Right lobe of liver (tissue), 6 donors: Measurements from ENCODE around the gene C1orf105. TPM values are rescaled to one million over a fixed set of nuclear protein-coding genes. Genes with fewer than 3 reads are reported as not detected.

Experiments used
- ATAC-seq, 4 donors: fragments of 200-7000 bp; cut with Tn5 transposase; one replicate each; pipeline ENCODE4 v1.9.1; 2020; ENCODE audit warnings: mild to moderate bottlenecking in 4 of 4, moderate library complexity in 4 of 4
- DNase-seq, 3 donors: peaks; one replicate each; pipeline ENCODE4 v3.0.0-alpha.2; 2020
- H3K27ac ChIP-seq, 3 donors: fragments of 200-600 bp; one replicate each; pipeline ENCODE4 v1.8.0; 2022
- H3K27me3 ChIP-seq, 2 donors: fragments of 200-600 bp; one replicate each; pipeline ENCODE4 v1.8.0; 2022
- H3K36me3 ChIP-seq, 4 donors: fragments of 200-600 bp; sonication (generic) in 1 of 4; one replicate each; pipeline versions ENCODE4 v1.5.1 to v1.8.0; 2017 to 2022; ENCODE audit warnings: control low read depth in 1 of 4
- H3K4me1 ChIP-seq, 4 donors: fragments of 200-600 bp; sonication (generic) in 1 of 4; one replicate each; pipeline versions ENCODE4 v1.5.1 to v1.8.0; 2017 to 2022; ENCODE audit warnings: control low read depth in 1 of 4
- H3K4me3 ChIP-seq, 3 donors: fragments of 200-600 bp; one replicate each; pipeline ENCODE4 v1.8.0; 2022
- H3K9me3 ChIP-seq, 4 donors: fragments of 200-600 bp; sonication (generic) in 1 of 4; one replicate each; pipeline versions ENCODE4 v1.5.1 to v1.8.0; 2017 to 2022; ENCODE audit warnings: control low read depth in 1 of 4
- CTCF ChIP-seq, 4 donors: fragments of 200-600 bp in 3 of 4; fragments of 450-650 bp in 1 of 4; IDR thresholded peaks; one replicate each; pipeline versions ENCODE4 v1.5.1 to v1.8.0; 2016 to 2022; ENCODE audit warnings: antibody characterized with exemption in 4 of 4, mild to moderate bottlenecking in 2 of 4
- POLR2A ChIP-seq: fragments of 450-650 bp; IDR thresholded peaks from one replicate; pipeline ENCODE4 v1.6.1; 2017; ENCODE audit warnings: antibody characterized with exemption, mild to moderate bottlenecking
- WGBS: methylation state at CpG from one replicate; pipeline ENCODE4 v1.1.6; 2018; ENCODE audit warnings: low coverage, low lambda C conversion rate; ENCODE audit not compliant: insufficient coverage; ENCODE audit errors: missing lambda C conversion rate; 5-methylcytosine and 5-hydroxymethylcytosine counted together
- intact Hi-C, 2 donors: fragments of 100-400 bp; cut with DNase I; formaldehyde crosslinking; loops; one replicate each; pipeline versions ENCODE4 v1.11.2 to v1.14.1; 2022
- total RNA-seq, 6 experiments: library from RNA; depleted of rRNA in 2 of 6; stranded (reverse); fragments of >200 nt in 2 of 6; fragmentation: NEBNext Ultra II Directional in 3 of 6; extraction: Animal tissue kit (Norgen Biotek cat#: 25700) in 3 of 6; gene quantifications; one replicate each; pipeline versions ENCODE4 v1.1.0 to v1.2.4, GENCODE V29; 2016 to 2023
- donor health status: DM: no; HTN: yes; CAD: no.
- donor health status: DM: no; HTN: no; CAD: no.
- donor health status: DM: no; HTN: no; CAD: no.
- donor health status: DM: no; HTN: yes; CAD: no.
- donor health status: DM: no; HTN: yes; CAD: no.

C1orf105 gene
- total RNA-seq, 6 experiments from 2014 or later, result 0.24 to 1.3 (median 0.46) TPM; not detected in 2

- ATAC-seq (no peak), DNase-seq (no peak)
- Histone ChIP-seq H3K27me3 (no peaks in the 10 kb centered on the region), H3K36me3 (no peaks in the 10 kb centered on the region), H3K4me1 (no peaks in the 10 kb centered on the region), H3K4me3 (no peak overlapping the region), H3K27ac (no peak overlapping the region), H3K9me3 (no peaks in the 10 kb centered on the region)
- TF ChIP-seq CTCF (IDR thresholded peaks at IDR 0.05), result no peak
- TF ChIP-seq POLR2A, result no peak
- intact Hi-C loops, result no loop called here
Observed at GRCh38 chr1:172377565-172377964, 42.9 kb upstream of the C1orf105 start.

GRCh38 chr1:172378109-172378760 lies 42.2 kb upstream of the C1orf105 start:
- WGBS, result 100% methylated on average over 1 of the region's 1 CpG
- TF ChIP-seq POLR2A, result no peak
- no peak for TF ChIP-seq CTCF (IDR thresholded peaks at IDR 0.05)
- DNase-seq (no peak), ATAC-seq (no peak)
- Histone ChIP-seq H3K4me1 (no peaks in the 10 kb centered on the region), H3K27me3 (no peaks in the 10 kb centered on the region), H3K4me3 (no peak overlapping the region), H3K27ac (no peak overlapping the region), H3K9me3 (no peaks in the 10 kb centered on the region), H3K36me3 (no peaks in the 10 kb centered on the region)
- intact Hi-C loops, result no loop called here

GRCh38 chr1:172380441-172381244 lies 39.8 kb upstream of the C1orf105 start:
- 40% methylated on average over 6 of the region's 6 CpGs for WGBS
- intact Hi-C loops, result no loop called here
- DNase-seq, result no peak
- TF ChIP-seq CTCF (IDR thresholded peaks at IDR 0.05) (no peak), POLR2A (no peak)
- no peaks in the 10 kb centered on the region for H3K36me3 ChIP-seq
- no peaks in the 10 kb centered on the region for H3K4me1 ChIP-seq
- no peak overlapping the region for H3K4me3 ChIP-seq
- ATAC-seq, result peak; percentile 54 to 74 (median 66)
- H3K27ac ChIP-seq, result no peak overlapping the region
- H3K27me3 ChIP-seq, result no peaks in the 10 kb centered on the region
- no peaks in the 10 kb centered on the region for H3K9me3 ChIP-seq

- intact Hi-C loops, result no loop called here
- Histone ChIP-seq H3K9me3 (no peaks in the 10 kb centered on the region), H3K36me3 (no peaks in the 10 kb centered on the region), H3K4me1 (no peaks in the 10 kb centered on the region), H3K4me3 (no peak overlapping the region), H3K27me3 (no peaks in the 10 kb centered on the region), H3K27ac (no peak overlapping the region)
- no peak for TF ChIP-seq POLR2A
- TF ChIP-seq CTCF (IDR thresholded peaks at IDR 0.05), result no peak
- DNase-seq (no peak), ATAC-seq (no peak)
- 67% methylated on average over 2 of the region's 2 CpGs for WGBS
Observed at GRCh38 chr1:172381946-172382345, 38.5 kb upstream of the C1orf105 start.
